Measurements from ENCODE around the gene GNAI2.
"Not testable (repeated sequence)": the region's sequence is repeated elsewhere in the genome, so short reads cannot be mapped to it uniquely, and the experiment has no call there.

GNAI2 gene

DNA sequence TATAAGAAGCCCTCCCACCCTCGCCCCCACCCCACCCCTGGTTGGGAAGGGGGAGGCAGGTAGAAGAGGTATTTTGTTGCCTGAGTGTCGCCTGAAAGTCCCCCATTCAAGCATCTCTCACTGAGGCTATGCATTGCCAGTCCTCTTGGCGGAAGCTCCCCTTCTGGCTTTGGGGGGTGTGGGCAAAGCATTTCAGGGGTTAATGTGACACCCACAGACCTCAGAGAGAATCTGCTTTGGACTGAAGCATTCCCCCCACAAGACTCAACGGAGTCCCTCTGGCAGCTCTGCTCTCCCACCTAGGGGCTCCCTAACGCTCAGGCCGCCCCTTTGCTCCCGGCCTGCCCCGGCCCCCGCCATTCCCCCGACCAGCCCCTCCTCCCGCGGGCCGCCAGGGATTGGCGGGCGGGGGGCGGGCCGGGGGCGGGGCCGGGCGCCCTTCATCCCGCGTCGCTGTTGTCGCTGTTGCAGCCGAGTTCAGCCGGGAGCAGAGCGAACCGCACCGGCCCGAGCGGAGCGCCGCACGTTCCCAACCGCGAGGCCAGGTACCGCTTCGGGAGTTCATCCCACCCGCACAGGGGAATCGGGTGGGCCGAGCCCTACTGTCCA, 31.1 kb upstream of the GNAI2 start, which contains the start of gene SLC38A3:
SLC38A3 (plus strand) TSS at position 468 of the 609 bp plus-strand sequence. CDS start 8,929 bp downstream, outside the sequence.
- DNase-seq (ENCODE audit: low read depth in 2 of 2), result no peak

DNA sequence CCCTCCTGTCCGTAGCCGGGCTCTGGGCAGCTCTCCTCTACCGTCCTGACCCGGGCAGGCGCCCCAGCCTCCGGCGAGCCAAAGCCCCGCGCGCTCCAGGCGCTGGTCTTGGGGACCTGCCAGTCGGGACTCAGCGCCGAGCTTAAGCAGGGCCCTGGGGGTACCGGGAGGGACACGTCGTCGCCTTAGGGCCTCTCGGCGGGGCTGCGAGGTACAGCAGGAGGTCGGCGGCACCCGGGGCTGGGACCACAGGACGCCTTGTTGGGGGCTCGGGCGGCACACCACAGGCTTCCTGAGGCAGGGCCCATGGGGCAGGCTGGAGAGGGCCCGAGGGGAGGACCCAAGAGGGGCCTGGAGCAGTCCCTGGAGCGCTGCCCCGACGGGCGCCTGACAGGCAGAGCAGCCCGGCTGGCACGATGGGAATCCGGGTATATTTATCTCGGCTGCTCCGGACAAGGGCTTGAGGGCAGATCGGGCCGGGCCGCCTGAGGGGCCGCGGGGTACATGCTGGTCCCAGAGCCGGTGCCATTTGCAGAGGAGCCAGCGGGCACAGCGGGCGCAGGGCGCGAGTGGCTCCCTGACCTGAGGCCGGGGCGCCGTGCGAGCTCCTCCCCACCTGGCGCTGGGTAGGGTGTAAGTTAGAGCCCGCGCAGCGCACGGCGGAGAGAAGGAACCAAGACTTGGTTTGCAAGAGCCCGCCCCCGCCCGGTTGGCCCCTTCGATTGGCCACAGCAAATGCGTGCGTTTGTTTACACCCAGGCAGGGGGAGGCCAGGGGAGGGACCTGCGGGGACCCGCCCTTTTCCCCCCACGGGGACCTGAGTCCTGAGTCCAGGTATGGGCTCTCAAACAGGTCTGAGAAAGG, 30.4 kb upstream of the GNAI2 start:
- DNase-seq (ENCODE audit: low read depth in 2 of 2), result no peak

DNA sequence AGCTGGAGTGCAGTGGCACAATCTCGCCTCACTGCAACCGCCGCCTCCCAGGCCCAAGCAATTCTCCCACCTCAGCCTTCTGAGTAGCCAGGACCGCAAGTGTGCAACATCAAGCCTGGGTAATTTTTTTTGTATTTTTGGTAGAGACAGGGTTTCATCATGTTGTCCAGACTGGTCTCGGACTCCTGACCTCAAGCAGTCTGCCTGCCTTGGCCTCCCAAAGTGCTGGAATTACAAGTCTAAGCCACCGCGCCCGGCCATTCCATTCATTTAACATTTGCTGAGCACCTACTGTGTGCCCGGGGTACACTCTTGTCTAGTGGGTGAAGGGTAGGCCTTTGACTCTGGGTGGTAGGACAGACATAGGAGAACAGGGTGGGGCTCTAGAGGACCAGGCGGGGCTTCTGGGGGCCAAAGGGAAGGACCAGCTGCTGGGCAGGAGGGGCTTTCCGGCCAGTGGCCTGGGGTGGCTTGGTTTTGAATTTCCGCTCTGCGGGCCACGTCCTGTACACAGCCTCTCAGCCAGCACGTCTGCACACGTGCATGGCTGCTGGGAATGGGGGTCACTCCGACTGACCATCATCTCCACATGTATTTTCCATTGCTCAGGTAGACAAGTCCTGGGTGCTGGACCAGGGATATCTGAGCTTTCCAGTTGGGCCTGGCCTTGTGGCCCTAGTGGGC, 28.5 kb upstream of the GNAI2 start:
- DNase-seq (ENCODE audit: low read depth in 2 of 2), result no peak

DNA sequence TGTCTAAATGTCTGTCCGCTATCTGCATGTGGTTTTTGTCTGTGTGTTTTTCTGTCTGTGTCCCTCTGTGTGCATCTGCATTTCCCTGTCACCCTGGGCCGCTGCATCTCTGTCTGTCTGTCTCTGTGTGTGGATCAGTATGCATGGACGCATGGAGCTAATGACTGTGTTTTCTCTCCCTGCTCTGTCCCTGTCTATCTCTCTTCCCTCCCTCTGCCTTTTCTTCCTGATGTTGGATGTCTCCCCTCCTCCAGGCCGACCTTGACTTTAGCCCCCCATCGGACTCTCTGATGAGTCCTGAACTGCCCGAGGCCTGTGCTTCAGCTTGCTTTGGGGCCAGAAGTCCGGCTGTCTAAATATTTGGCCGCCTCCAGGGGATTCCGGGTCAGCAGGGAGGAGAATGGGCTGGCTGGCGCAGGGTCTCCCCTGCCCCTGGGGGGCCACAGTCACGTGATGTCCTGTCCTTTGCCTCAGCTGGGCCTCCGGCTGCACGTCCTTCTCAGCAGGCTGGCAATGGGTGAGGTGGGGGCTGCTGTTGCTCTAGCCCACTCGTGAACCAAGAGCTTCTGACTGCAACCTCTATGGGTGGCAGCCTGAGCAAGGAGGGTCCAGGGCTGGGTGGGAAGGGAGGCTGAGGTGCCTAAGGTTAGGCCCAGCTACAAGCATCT, 27.2 kb upstream of the GNAI2 start:
- DNase-seq (ENCODE audit: low read depth in 2 of 2), result no peak

DNA sequence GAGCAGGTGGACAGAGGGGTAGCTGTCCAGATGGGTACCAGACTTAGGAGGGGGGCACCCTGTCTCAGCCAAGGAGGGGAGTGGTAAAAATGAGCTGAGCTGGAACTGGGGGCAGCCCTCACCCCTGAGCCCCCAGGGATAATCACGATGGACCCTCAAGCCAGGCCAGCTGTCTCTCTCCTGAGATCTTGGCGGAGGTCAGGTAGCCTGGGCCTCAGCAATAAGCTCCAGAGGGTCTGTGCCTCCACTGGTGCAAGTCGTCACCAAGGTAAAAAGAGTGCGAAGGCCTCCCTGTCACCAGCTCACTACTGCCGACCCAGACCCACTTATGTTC, 25.9 kb upstream of the GNAI2 start:
- DNase-seq (ENCODE audit: low read depth in 2 of 2), result no peak

DNA sequence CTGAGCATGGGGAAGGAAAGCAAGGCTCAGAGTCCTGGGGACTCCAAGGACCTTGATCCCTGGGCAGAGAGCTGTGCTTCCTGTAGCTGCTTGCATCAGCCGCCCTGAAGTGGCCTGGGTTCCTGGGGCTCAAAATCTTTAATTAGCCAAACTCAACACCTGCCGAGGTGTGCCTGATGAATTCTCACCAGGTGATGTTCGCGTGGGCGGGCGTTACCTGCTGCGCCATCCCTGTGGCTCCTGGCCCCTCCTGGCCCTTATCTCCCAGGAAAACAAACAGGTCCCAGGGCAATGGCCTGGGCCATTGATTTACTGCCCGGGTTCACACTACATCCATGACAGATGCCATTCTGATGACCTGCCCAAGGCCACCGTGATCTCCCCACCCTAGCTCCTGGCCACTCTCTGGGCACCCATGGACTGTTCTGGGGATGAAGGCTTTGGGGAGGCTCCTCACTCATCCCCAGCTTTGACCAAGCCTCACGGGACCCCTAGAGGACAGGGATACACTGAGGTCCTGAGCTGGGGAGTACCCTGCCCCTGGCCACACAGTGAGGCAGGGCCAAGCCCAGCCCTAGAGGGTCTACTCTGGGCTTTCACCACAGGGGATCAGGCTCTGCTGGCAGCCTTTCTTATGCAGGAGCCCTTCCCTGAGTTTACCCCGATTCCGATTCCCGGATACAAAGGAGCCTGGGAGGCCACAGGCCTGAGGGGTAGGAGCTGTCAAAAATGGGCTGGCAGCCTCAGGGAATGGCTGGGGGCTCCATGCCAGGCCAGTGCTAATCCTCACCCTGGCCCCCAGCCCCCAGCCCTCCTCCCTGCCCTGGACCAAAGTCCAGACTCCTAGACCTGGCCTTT, 25.3 kb upstream of the GNAI2 start:
- no peak for DNase-seq (ENCODE audit: low read depth in 2 of 2)

DNA sequence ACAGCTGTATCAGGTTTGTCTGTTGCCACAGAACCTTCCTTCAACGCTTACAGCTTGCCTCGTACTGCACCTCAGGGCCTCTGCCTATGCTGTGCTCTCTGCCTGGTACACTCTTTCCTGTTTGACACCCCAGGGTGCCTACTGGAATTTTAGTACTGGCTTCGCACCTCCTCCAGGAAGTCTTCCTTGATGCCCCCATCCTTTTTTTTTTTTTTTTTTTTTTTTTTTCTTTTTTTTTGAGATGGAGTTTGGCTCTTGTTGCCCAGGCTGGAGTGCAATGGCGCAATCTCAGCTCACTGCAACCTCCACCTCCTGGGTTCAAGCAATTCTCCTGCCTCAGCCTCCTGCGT, 24.7 kb upstream of the GNAI2 start:
- DNase-seq (ENCODE audit: low read depth in 2 of 2), result not testable (repeated sequence)

DNA sequence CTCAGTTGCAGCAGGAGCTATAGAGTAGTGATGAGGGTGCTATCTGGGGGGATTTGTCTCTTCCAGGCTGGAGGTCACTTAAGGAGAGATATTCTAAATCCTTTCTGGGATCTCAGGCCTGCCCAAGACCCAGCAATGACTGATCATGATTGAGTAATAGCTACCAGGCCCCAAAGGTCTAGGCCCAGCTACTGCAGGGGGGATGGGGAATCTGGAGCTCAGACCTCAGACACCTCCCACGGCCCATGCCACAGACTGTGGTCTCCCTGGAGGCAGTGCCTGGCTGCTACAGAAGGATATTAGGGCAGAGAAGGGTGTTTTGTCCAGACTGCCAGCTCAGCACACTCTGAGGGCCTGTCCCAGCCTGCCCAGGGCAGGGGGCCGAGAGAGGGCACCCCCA, 24.1 kb upstream of the GNAI2 start:
- DNase-seq (ENCODE audit: low read depth in 2 of 2), result no peak

DNA sequence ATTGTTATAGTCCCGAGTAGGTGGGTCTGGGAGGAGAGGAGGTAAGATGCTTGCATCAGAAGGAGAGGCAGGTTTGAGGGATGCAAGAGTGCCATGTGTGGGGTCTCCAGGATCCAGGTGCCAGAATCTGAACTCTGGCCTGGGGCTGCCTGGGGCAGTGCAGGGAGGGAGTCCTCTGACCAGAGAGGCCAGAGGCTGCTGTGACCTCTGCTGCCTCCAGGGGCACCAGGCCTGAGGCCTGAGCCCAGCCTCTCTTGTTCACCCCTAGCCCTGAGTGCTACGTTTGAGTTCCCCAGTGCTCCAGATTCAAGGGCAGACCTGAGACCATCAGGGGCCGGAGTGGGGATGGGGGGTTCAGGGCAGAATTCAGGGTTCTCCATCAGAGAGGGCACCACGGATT, 23.5 kb upstream of the GNAI2 start:
- DNase-seq (ENCODE audit: low read depth in 2 of 2), result no peak

DNA sequence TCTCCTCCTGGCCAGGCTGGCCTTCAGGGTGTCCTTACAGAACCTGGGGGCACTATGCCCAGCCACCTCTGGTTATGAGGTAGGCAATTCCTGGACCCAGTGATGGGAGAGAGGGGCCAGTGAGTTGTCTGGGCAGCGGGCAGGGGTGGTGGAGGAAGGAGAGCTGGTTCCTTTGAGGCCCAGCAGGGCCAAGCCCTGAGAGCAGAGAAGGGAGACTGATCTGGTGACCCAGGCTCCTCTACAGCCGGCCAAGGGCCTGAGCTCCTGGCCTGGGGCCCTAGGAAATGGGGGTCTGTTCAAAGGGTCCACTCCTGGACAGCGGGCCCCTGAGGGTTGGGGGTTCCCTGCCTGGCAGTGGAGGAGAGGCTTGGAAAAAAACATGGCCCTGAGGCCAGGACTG, 23.0 kb upstream of the GNAI2 start:
- no peak for DNase-seq (ENCODE audit: low read depth in 2 of 2)

DNA sequence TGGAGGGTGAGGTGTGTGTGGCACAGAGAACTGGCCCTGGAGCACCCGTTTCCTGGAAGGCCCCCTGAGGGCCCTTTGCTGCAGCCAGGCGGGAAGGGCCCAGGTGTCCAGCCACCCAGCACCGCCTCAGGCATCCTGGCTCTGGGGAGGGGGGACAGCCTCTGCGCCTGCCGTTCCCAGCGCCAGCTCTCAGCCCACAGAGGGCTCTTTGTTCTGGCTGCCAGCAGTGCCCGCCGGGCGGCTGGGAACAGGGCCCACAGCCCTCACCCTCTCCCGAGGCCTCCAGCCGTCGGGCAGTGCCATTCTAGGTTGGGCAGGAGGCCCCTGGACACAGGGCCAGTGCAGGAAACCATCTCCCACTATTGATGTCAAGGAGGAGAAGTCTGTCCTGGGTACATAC, 22.6 kb upstream of the GNAI2 start:
- no peak for DNase-seq (ENCODE audit: low read depth in 2 of 2)

DNA sequence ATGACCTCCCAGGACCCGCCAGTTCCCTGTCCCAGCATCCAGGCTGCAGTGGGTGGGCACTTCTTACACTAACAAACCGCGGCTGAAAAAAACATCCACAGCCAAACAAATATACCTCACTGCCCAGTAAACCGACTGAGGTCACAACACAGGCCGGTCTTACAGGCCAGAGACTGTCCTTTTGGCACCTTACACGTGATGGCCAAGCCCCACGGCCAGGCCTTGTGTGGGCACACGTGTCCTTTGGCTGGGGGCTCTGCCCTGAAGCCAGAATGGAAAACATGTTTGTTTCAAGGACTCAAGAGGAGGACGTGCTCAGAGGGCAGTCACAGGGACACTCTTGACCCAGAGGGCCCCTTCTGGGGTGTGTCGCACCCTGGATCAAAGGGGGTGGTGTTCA, 21.2 kb upstream of the GNAI2 start:
- DNase-seq (ENCODE audit: low read depth in 2 of 2), result no peak

DNA sequence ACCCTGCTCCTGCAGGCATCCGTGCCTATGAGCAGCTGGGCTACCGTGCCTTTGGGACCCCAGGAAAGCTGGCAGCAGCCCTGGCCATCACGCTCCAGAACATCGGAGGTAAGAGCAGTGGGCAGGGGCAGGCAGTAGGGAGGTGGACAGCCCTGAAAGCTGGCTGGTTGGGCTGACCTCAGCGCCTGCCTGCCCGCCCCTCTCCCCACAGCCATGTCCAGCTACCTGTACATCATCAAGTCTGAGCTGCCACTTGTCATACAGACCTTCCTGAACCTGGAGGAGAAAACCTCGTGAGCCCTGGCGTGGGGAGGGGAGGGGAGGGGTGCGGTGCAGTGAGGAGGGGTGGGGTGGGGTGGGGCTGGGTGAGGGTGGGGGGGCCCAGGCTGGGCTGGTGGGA, 20.5 kb upstream of the GNAI2 start:
- no peak for DNase-seq (ENCODE audit: low read depth in 2 of 2)

DNA sequence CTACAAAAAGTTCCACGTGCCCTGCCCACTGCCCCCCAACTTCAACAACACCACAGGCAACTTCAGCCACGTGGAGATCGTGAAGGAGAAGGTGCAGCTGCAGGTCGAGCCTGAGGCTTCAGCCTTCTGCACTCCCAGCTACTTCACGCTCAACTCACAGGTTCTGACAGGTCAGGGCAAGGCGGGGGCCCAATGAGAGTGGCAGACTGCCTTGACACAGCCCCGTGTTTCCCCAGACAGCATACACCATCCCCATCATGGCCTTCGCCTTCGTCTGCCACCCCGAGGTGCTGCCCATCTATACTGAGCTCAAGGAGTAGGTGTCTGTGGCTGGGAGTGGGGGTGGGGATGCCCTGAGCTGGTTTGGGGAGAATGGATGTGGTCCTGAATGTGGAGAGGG, 18.3 kb upstream of the GNAI2 start:
- DNase-seq (ENCODE audit: low read depth in 2 of 2), result no peak

DNA sequence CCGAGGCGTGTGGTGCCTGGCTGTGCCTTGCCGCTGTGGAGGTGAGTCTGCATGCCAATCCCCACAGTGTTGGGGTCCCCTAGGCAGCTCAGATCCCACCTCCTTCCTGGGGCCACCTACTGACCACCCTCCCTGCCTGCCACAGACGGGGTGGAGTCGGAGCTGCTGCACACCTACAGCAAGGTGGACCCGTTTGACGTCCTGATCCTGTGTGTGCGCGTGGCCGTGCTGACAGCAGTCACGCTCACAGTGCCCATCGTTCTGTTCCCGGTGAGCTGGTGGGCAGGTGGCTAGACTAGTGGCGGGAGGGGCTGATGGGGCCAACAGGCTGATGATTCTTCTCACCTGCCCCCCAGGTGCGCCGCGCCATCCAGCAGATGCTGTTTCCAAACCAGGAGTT, 17.6 kb upstream of the GNAI2 start:
- DNase-seq (ENCODE audit: low read depth in 2 of 2), result no peak

DNA sequence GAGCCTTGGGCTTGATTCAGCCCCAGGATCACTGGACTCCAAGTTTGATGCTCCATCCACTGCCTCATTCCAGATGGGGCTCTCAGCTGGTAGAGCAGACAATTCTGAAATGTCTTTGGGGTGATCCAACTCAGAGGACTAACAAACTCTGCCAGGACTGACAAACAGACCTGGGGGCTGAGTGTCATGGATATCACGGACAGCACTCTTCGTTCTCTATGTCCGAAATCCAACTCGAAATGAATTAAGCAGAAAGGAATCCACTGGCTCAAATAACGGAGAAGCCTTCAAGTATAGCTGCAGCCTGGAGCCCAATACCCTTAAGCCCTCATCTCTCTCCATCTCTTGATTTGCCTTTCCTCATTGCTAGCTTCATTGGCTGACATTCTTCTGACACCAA, 16.7 kb upstream of the GNAI2 start:
- DNase-seq (ENCODE audit: low read depth in 2 of 2), result no peak

DNA sequence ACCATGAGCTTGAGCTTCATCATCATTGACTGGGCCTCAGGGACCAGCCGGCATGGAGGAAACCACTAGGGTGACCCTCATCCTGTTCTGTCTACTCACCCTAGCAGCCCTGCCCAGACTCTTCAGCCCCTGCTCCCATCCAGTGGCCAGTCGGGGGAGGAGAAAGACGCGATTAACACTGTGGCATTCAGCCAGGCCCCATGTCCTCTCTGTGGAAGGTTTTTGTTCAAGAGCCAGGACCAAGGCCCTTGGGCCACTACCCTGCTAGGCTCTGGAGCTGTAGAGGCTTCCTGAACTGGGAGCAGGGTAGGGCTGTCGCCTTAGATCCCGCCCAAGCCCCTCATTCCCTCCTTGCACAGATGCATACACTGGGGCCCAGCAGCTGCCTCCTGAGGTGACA, 15.9 kb upstream of the GNAI2 start:
- DNase-seq (ENCODE audit: low read depth in 2 of 2), result no peak

DNA sequence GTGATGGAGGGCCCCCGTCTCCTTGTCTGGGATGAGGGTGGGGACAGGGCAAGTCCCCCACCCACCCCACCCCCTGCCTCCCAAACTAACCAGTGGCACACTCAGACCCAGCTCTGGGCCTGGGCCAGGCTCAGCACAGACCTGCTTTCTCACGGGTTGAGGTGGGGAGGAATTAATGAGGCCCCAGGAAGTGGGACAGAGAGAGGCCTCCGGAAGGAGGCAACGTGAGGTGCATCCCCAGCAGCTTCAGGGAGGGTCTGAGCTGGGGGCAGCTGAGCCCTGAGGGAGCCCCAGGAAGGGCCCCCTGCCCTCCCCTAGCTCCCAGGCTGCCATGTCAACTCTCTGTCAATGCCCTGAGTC, 15.0 kb upstream of the GNAI2 start:
- DNase-seq (ENCODE audit: low read depth in 2 of 2), result no peak

DNA sequence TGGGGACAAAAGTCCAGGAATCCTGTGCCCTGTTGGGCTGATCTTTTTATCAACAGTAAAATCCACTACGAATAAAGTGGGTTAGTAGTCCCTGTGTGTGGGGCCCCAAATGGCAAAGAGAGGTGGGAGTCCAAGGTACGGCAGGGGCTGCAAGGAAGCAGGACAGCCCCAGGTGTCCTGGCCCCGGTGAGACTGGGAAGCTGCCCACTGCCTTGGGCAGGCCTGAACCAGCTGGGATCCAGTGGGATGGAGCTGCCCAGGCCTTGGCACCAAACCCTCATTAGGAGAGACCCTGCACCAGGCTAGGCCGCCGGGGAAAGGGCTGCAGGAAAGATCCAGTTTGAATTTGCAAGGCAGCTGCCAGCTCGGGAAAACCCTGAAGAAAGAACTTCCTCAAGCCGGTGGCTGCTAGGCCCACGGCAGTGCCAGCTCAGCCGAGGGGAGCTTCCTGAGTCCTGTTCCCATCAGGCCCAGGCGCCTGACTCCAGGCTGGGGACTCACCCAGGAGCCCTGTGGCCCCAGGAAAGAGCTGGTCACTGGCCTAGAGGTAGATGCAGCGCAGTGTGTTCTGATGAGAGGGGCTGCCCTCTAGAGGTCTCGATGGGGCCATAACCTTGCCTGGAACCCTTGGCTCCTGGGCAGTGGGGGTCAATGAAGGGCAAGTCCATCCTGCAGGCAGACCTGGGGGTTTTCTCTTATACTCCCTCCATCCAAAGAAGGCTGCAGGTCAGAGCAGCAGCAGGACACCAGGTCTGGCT, 14.4 kb upstream of the GNAI2 start:
- no peak for DNase-seq (ENCODE audit: low read depth in 2 of 2)

DNA sequence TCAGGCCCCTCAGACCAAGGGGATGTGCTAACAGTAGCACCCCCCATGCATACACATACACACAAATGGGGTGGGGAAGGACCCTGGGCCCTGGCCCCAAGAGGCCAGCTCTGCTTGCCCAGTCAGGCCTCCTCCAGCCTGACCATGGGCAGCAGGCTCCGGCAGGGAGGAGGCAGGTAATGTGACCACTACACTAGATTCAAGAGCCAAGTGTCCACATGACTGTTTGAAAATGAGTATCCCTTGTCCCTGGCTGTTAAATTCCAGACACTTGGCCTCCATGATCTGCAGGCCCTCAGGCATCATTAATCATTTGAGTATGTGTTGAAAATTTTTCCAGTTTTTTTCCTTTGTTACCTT, 13.9 kb upstream of the GNAI2 start:
- DNase-seq (ENCODE audit: low read depth in 2 of 2), result no peak

DNA sequence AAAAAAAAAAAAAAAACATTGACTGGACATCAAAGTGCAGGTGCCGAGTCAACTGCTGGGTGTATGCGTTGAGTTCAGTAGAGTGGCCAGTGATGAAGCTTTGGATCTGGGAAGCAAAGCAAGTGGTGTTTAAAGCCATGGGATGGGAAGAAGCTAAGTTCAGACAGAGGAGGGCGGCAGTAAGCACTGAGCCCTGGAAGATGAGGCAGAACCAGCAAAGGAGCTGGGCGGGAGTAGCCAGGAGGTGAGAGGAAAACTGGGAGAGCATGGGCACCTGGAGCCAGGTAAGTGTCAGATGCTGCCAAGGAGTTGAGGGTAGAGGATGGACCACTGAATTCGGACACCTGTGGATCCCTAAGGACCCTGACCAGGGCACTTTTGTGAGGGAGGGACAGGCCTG, 11.4 kb upstream of the GNAI2 start:
- DNase-seq (ENCODE audit: low read depth in 2 of 2), result no peak
